Peyer's patch (tissue), 4 donors: Measurements from ENCODE around the gene VIM.

Experiments used
- CTCF ChIP-seq, 6 experiments: fragments of 450-650 bp in 4 of 6; fragments of 200-600 bp in 2 of 6; sonication (generic) in 1 of 6; IDR thresholded peaks; one replicate each; pipeline ENCODE4 v1.5.1; 2017 to 2019; ENCODE audit warnings: antibody characterized with exemption in 6 of 6, mild to moderate bottlenecking in 3 of 6, moderate library complexity in 1 of 6
- POLR2A ChIP-seq, 2 donors: fragments of 450-650 bp; IDR thresholded peaks; one replicate each; pipeline ENCODE4 v1.5.1; 2017; ENCODE audit warnings: antibody characterized with exemption in 2 of 2, mild to moderate bottlenecking in 2 of 2, moderate library complexity in 2 of 2

GRCh38 chr10:17257466-17258321 lies 29.7 kb downstream of the VIM start:
- TF ChIP-seq CTCF (IDR thresholded peaks at IDR 0.05) (peak; percentile 71 to 93 (median 88)), POLR2A (IDR thresholded peaks at IDR 0.05) (no peak)
